Left kidney (tissue), 2 donors: Measurements from ENCODE around the gene PTPRH. TPM values are rescaled to one million over a fixed set of nuclear protein-coding genes. Genes with fewer than 3 reads are reported as not detected.

ENCODE experiments used
- DNase-seq: peaks from one replicate; pipeline ENCODE4 v3.0.0-alpha.2; 2013
- polyA plus RNA-seq: library from polyadenylated mRNA; unstranded; fragments of 120-200 nt; gene quantifications from one replicate; pipeline ENCODE4 v1.2.1, GENCODE V29; 2013; ENCODE audit not compliant: insufficient read length

Gene PTPRH
- polyA plus RNA-seq, 1 donor: 0.07 TPM

GRCh38 chr19:55132453-55133129, 76.7 kb downstream of the PTPRH start:
- no peak for DNase-seq

GRCh38 chr19:55131421-55131820, 77.9 kb downstream of the PTPRH start:
- DNase-seq: no peak

Other genes starting within 250 kb of the PTPRH start
- gene NLRP2, start 243.1 kb downstream of the PTPRH start, polyA plus RNA-seq: 35.6 TPM
- gene GP6, start 171.2 kb downstream of the PTPRH start, polyA plus RNA-seq: 0.35 TPM
- gene RDH13, start 146.4 kb downstream of the PTPRH start, polyA plus RNA-seq: 22.0 TPM
- 56.7 TPM for gene EPS8L1, start 133.6 kb downstream of the PTPRH start, polyA plus RNA-seq
- gene PPP1R12C, start 91.9 kb downstream of the PTPRH start, polyA plus RNA-seq: 68.6 TPM
- gene TNNT1, start 60.3 kb downstream of the PTPRH start, polyA plus RNA-seq: 3.8 TPM
- 3.3 TPM for gene TNNI3, start 51.8 kb downstream of the PTPRH start, polyA plus RNA-seq
- gene DNAAF3, start 42.9 kb downstream of the PTPRH start, polyA plus RNA-seq: 7.5 TPM
- gene SYT5, start 29.2 kb downstream of the PTPRH start, polyA plus RNA-seq: 0.30 TPM
- 2.8 TPM for gene TMEM86B, start 19.3 kb upstream of the PTPRH start, polyA plus RNA-seq
- gene PPP6R1, start 49.5 kb upstream of the PTPRH start, polyA plus RNA-seq: 46.0 TPM
- gene HSPBP1, start 70.6 kb upstream of the PTPRH start, polyA plus RNA-seq: 24.0 TPM
- gene BRSK1, start 74.5 kb upstream of the PTPRH start, polyA plus RNA-seq: 14.7 TPM
- 1.5 TPM for gene TMEM150B, start 115.8 kb upstream of the PTPRH start, polyA plus RNA-seq
- 24.4 TPM for gene KMT5C, start 130.4 kb upstream of the PTPRH start, polyA plus RNA-seq
- 0.78 TPM for gene COX6B2, start 145.2 kb upstream of the PTPRH start, polyA plus RNA-seq
- 0.17 TPM for gene GARIN5B, start 153.8 kb upstream of the PTPRH start, polyA plus RNA-seq
- 1.4 TPM for gene IL11, start 161.0 kb upstream of the PTPRH start, polyA plus RNA-seq
- 0.48 TPM for gene TMEM190, start 167.3 kb upstream of the PTPRH start, polyA plus RNA-seq
- 0.32 TPM for gene TMEM238, start 174.8 kb upstream of the PTPRH start, polyA plus RNA-seq
- gene RPL28, start 176.4 kb upstream of the PTPRH start, polyA plus RNA-seq: 746 TPM
- 43.7 TPM for gene UBE2S, start 198.3 kb upstream of the PTPRH start, polyA plus RNA-seq
- 0.20 TPM for gene SHISA7, start 233.8 kb upstream of the PTPRH start, polyA plus RNA-seq